ENCODE measurements around the gene SMG5.

DNA sequence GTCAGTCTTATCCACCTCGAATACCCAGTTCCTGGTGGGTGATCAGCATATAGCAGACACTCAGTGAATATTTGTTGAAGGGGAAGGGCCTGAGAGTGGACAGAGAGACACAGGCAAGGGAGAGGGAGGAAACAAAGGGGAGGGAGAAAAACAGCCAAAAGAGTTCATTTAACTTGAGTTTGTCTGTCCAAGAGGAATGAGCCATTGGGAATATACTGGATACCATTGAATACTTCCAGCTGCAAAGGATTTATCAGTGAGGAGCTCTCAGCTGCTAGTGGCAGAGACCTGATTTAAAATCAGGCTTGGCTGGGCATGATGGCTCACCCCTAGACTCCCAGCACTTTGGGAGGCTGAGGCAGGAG, 52.2 kb downstream of the SMG5 start:
- TF ChIP-seq, protein P1, sequence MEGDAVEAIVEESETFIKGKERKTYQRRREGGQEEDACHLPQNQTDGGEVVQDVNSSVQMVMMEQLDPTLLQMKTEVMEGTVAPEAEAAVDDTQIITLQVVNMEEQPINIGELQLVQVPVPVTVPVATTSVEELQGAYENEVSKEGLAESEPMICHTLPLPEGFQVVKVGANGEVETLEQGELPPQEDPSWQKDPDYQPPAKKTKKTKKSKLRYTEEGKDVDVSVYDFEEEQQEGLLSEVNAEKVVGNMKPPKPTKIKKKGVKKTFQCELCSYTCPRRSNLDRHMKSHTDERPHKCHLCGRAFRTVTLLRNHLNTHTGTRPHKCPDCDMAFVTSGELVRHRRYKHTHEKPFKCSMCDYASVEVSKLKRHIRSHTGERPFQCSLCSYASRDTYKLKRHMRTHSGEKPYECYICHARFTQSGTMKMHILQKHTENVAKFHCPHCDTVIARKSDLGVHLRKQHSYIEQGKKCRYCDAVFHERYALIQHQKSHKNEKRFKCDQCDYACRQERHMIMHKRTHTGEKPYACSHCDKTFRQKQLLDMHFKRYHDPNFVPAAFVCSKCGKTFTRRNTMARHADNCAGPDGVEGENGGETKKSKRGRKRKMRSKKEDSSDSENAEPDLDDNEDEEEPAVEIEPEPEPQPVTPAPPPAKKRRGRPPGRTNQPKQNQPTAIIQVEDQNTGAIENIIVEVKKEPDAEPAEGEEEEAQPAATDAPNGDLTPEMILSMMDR (conservative IDR thresholded peaks at IDR 0.05; ENCODE audit: low read length): no peak
- TF ChIP-seq EZH2phosphoT487 (IDR thresholded peaks at IDR 0.05; ENCODE audit: borderline replicate concordance, low read depth, low read length): no peak
